Mammary epithelial cell (primary cell): ENCODE measurements around the gene MRC1.

Source experiments
- EZH2 ChIP-seq: IDR thresholded peaks from 2 replicates; pipeline ENCODE4 v1.6.1; 2012; ENCODE audit warnings: low read length, inconsistent platforms, borderline replicate concordance
- TF ChIP-seq, protein P1 (sequence below), 2 donors: IDR thresholded peaks in 1 of 2; conservative IDR thresholded peaks in 1 of 2; 2 replicates each; pipeline ENCODE4 v1.5.1; 2011 to 2012; ENCODE audit warnings: inconsistent platforms in 2 of 2, low read length in 2 of 2, mild to moderate bottlenecking in 2 of 2, control low read depth in 1 of 2, low read depth in 1 of 2; ENCODE audit not compliant: insufficient read depth in 1 of 2; ENCODE audit errors: extremely low read depth in 1 of 2

GRCh38 chr10:17805330-17805729 lies 3.8 kb upstream of the MRC1 start:
- TF ChIP-seq EZH2, result no peak
- TF ChIP-seq, protein P1, sequence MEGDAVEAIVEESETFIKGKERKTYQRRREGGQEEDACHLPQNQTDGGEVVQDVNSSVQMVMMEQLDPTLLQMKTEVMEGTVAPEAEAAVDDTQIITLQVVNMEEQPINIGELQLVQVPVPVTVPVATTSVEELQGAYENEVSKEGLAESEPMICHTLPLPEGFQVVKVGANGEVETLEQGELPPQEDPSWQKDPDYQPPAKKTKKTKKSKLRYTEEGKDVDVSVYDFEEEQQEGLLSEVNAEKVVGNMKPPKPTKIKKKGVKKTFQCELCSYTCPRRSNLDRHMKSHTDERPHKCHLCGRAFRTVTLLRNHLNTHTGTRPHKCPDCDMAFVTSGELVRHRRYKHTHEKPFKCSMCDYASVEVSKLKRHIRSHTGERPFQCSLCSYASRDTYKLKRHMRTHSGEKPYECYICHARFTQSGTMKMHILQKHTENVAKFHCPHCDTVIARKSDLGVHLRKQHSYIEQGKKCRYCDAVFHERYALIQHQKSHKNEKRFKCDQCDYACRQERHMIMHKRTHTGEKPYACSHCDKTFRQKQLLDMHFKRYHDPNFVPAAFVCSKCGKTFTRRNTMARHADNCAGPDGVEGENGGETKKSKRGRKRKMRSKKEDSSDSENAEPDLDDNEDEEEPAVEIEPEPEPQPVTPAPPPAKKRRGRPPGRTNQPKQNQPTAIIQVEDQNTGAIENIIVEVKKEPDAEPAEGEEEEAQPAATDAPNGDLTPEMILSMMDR (conservative IDR thresholded peaks at IDR 0.05 in 1 of 2, IDR thresholded peaks at IDR 0.05 in 1 of 2; ENCODE audit: extremely low read depth in 1 of 2, insufficient read depth in 1 of 2, low read depth in 1 of 2, low read length in 2 of 2), result no peak
